Erythroblast (primary cell): Measurements from ENCODE around the gene MEI1.

Experiments
- GATA1 ChIP-seq: IDR thresholded peaks from 2 replicates; pipeline ENCODE4 v1.6.1; 2011; ENCODE audit warnings: low read depth, mild to moderate bottlenecking, control low read depth, low read length, moderate library complexity
- POLR2A ChIP-seq: IDR thresholded peaks from 2 replicates; pipeline ENCODE4 v1.6.1; 2011; ENCODE audit warnings: mild to moderate bottlenecking, low read length

DNA sequence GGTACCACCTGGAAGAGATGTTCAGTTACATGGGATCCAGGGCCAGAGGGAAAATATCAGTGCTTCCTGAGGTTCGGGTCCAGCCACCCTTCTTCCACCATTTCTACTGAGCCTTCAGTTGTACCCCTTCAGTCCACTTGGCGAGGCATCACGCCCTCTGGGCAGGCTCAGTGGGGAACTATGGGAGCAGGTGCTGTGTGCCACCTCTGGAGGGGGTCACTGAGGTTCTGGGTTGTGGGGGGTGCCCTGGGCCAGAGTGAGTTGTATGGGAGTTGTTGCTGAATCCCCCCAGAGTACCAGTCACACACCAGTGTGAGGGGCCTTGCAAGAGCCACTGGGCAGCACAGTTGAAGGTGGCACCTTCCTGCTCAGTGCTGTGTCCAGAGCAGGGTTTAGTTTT is 130.9 kb downstream of the MEI1 start:
- TF ChIP-seq POLR2A (no peak), GATA1 (no peak)
